Central memory CD8-positive, alpha-beta T cell (primary cell): ENCODE measurements around the gene PPFIBP1.
"Not testable (repeated sequence)": the region's sequence is repeated elsewhere in the genome, so short reads cannot be mapped to it uniquely, and the experiment has no call there.

Experiments
- ATAC-seq: fragments of 150-1000 bp; cut with Tn5 transposase; replicated peaks from 2 replicates; pipeline ENCODE4 v1.10.0; 2022; ENCODE audit warnings: mild to moderate bottlenecking, moderate FRiP score, moderate number of reproducible peaks; ENCODE audit not compliant: poor library complexity, severe bottlenecking; ENCODE audit errors: extremely low read depth
- DNase-seq, 2 donors: peaks; one replicate each; pipeline ENCODE4 v3.0.0; 2021; ENCODE audit warnings: low spot score in 2 of 2
- H3K27ac Mint-ChIP-seq: one replicate; pipeline ENCODE4 v1.8.0; 2022; ENCODE audit warnings: low read depth, mild to moderate bottlenecking, moderate library complexity, mixed read lengths
- H3K27me3 Mint-ChIP-seq: one replicate; pipeline ENCODE4 v1.8.0; 2022; ENCODE audit warnings: mixed read lengths
- H3K36me3 Mint-ChIP-seq: one replicate; pipeline ENCODE4 v1.8.0; 2022; ENCODE audit warnings: mild to moderate bottlenecking, moderate library complexity, mixed read lengths; ENCODE audit not compliant: insufficient read depth
- H3K4me1 Mint-ChIP-seq: one replicate; pipeline ENCODE4 v1.8.0; 2022; ENCODE audit warnings: mixed read lengths
- H3K4me3 Mint-ChIP-seq: one replicate; pipeline ENCODE4 v1.8.0; 2022; ENCODE audit warnings: mild to moderate bottlenecking, moderate library complexity, mixed read lengths
- H3K9me3 Mint-ChIP-seq: one replicate; pipeline ENCODE4 v1.8.0; 2022; ENCODE audit warnings: mixed read lengths

Gene PPFIBP1

DNA sequence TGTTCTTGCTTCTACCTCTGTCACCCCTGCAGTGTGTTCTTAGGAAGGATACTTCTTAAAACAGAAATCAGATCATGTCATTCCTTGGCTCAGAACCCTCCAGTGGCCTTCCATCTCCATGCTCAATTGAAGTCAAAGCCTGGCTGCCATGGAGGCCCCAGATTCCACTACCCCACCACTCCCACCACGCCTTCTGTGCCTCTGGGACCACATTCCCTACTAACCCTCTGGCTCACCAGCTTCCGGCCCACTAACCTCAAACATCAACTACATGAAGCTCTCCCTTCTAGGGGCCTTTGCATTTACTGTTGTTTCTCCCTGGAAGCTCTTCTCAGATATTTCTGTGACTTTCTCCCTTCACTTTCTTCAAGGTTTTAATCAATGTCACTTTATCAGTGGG is 96.1 kb downstream of the PPFIBP1 start:
- Mint-ChIP-seq H3K4me1 (no peaks in the 10 kb centered on the region), H3K4me3 (no peak overlapping the region), H3K9me3 (no peaks in the 10 kb centered on the region), H3K27ac (no peak overlapping the region), H3K36me3 (peaks cover 1% of the 10 kb centered on the region), H3K27me3 (peaks cover 21% of the 10 kb centered on the region)
- ATAC-seq: no peak
- DNase-seq: no peak

DNA sequence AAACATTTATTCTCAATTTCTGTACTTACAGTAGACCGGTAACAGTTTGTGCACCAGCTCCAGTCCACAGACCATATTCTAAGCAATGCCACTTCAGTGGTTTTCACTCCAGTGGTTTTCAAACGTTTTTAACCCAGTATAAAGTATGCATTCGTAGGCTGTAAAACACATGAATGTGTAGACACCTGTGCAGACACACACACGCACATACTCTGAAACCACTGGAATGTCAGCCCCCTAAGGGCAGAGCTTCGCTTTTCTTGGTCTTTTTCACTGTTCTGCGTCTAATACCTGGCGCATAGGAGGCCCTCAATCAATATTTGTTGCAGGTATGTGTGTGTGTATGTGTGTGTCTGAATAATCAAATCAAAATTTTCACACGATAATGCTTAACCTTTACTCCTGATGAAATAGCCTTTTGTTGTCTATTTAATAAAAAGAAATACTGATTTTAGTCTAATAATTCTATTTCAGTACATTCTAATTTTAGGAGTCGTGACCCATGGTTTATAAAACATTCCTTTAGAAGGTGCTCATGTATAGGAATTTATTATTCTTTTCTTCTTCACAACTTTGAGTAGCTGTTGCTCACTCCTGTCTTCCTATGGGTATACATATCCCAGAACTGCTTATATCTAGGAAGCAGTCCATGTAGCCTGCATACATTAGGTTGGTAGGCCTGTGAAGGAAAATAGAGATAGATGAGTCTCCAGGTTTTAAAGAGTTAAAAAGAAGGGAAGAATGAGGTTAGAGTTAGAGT is 98.6 kb downstream of the PPFIBP1 start:
- ATAC-seq (no peak), DNase-seq (no peak)
- H3K4me1 Mint-ChIP-seq: no peaks in the 10 kb centered on the region
- H3K9me3 Mint-ChIP-seq: no peaks in the 10 kb centered on the region
- no peak overlapping the region for H3K4me3 Mint-ChIP-seq
- H3K27ac Mint-ChIP-seq: no peak overlapping the region
- H3K36me3 Mint-ChIP-seq: peaks cover 1% of the 10 kb centered on the region
- H3K27me3 Mint-ChIP-seq: peaks cover 7% of the 10 kb centered on the region

DNA sequence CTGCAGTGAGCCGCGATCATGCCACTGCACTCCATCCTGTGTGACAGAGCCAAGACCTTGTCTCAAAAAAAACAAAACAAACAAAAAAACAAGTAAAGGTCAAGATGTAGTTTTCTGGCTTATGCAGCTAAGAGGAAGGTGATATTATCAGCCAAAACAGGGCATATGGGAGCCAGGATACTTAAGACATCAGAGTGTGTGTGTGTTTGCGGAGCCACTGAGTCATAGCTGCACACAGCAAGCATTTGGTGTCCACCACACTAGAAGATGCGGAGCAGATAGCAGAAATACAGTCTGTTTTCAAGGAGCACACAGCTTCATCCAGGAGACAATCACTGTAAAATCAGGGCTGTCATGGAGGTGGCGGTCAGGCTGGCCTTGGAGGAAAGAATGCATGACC is 99.6 kb downstream of the PPFIBP1 start:
- Mint-ChIP-seq H3K27ac (no peak overlapping the region), H3K9me3 (no peaks in the 10 kb centered on the region), H3K4me1 (no peaks in the 10 kb centered on the region), H3K27me3 (peaks cover 7% of the 10 kb centered on the region), H3K4me3 (no peak overlapping the region), H3K36me3 (peaks cover 1% of the 10 kb centered on the region)
- no peak for DNase-seq
- no peak for ATAC-seq

DNA sequence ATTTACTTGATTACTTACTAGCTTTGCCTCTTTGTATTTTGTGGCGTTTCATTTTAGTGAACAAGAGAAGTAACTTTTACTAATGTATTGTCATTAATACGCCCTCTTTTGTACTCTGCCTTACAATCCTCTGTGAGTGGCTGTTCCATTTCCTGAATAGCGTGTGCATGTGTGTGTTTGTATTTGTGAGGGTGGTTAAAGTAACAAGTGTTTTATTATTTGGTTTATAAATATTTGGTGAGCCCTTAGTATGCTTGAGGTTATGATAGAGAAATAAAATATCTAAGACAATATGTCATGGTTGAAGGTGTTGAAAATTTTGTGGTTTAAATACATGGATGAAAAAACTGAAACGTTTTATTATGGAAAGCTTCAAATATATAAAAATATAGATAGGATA is 100.6 kb downstream of the PPFIBP1 start:
- H3K27me3 Mint-ChIP-seq: peaks cover 7% of the 10 kb centered on the region
- H3K36me3 Mint-ChIP-seq: peaks cover 1% of the 10 kb centered on the region
- no peaks in the 10 kb centered on the region for H3K4me1 Mint-ChIP-seq
- no peak overlapping the region for H3K27ac Mint-ChIP-seq
- no peaks in the 10 kb centered on the region for H3K9me3 Mint-ChIP-seq
- ATAC-seq: no peak
- no peak overlapping the region for H3K4me3 Mint-ChIP-seq
- DNase-seq: no peak

DNA sequence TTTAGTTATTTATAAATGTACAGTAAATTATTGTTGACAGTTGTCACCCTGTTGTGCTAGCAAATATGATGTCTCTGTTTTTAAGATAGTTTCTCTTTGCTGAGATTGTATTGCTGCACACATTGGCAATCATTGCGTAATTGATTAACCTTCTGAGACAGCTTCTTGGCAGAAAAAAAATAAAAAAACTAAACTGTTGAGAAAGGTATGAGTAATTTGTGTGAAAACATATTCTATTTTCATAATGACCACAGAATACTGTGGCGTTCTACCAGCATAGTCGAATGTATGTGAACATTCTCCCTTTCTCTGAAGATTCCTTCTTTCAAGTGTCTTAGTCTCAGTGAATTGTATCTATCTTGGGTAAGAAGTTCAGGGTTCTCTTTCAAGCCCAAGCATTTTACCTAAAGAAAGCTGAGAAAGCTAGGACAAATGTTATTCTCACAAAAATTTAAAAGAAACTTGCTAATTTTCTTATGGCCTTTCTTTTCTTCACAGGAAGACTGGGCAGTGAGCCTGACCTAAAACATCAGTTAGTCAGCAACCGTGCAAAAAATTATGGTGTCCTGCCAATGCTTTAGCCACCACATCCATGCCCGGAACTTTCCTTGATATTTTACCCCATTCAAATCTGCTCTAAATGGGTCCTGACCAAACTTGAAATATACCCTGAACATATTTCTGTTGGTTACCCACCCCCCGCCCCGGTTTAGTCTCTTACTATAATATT is 103.3 kb downstream of the PPFIBP1 start:
- Mint-ChIP-seq H3K4me1 (no peaks in the 10 kb centered on the region), H3K36me3 (peaks cover 3% of the 10 kb centered on the region), H3K4me3 (no peak overlapping the region), H3K9me3 (no peaks in the 10 kb centered on the region), H3K27me3 (peaks cover under 1% of the 10 kb centered on the region), H3K27ac (no peak overlapping the region)
- DNase-seq: no peak
- ATAC-seq: no peak

DNA sequence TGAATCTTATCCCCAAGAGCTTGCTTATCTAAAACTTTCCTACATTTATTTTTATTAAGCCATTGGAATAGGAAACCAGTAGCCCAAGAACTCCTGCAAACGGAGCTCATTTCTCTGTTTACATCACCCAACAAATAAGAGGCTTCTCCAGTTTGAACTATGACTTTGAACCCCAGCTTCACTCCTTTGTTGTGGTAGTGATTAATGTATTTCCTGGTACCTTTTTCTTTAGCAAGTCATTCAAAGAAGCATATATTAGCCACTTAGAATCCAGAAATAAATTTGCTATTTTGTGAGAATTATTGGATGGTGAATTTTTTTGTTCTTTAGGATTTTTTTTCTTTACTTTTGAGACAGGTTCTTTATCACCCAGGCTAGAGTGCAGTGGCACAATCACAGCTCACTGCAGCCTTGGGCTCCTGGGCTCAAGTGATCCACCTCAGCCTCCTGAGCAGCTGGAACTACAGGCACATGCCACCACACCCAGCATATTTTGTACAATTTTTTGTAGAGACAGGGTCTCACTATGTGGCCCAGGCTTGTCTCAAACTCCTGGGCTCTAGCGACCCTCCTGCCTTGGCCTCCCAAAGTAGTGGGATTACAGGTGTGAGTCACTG is 104.0 kb downstream of the PPFIBP1 start:
- not testable (repeated sequence) for H3K4me3 Mint-ChIP-seq, ATAC-seq, H3K9me3 Mint-ChIP-seq, H3K36me3 Mint-ChIP-seq, H3K27me3 Mint-ChIP-seq, H3K27ac Mint-ChIP-seq, DNase-seq, H3K4me1 Mint-ChIP-seq

DNA sequence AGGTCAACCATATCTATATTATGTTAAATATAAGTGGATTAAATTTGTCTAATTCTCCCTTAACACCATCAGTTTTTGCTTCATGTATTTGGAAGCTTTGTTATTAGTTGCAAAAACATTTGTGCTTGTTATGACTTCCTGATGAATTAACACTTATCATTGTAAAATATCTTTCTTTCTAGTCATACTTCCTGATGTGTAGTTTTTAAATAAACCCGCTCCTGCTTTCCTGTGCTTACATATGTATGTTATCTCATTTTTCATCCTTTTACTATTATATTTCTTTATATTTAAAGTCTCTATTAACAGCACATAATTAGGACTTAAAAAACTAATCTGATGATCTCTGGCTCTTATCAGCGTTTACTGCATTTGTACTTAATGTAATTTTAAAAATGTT is 106.2 kb downstream of the PPFIBP1 start:
- not testable (repeated sequence) for H3K9me3 Mint-ChIP-seq, H3K4me3 Mint-ChIP-seq, DNase-seq, H3K27ac Mint-ChIP-seq, H3K36me3 Mint-ChIP-seq, H3K27me3 Mint-ChIP-seq, ATAC-seq, H3K4me1 Mint-ChIP-seq

DNA sequence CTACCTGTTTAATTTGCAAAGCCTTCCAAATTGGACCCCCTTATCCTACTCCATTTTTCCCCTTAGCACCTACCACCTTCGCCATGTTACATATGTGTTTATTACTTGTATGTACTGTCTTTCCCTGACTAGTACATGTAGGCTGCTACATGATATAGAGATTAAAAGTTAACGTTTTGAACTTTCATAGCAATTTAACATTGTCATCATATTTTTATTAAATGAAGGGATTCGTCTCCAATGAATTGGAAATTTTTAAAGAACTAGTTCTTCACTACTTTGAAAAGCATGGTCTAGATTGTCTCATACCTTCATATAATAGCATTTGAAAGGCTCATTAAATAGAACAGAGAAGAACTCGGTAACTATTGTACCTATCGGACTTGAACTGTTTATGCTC is 107.4 kb downstream of the PPFIBP1 start:
- DNase-seq: no peak
- no peaks in the 10 kb centered on the region for H3K9me3 Mint-ChIP-seq
- H3K4me1 Mint-ChIP-seq: no peaks in the 10 kb centered on the region
- no peak for ATAC-seq
- peaks cover 10% of the 10 kb centered on the region for H3K27me3 Mint-ChIP-seq
- H3K36me3 Mint-ChIP-seq: peaks cover 2% of the 10 kb centered on the region
- H3K4me3 Mint-ChIP-seq: no peak overlapping the region
- H3K27ac Mint-ChIP-seq: no peak overlapping the region

DNA sequence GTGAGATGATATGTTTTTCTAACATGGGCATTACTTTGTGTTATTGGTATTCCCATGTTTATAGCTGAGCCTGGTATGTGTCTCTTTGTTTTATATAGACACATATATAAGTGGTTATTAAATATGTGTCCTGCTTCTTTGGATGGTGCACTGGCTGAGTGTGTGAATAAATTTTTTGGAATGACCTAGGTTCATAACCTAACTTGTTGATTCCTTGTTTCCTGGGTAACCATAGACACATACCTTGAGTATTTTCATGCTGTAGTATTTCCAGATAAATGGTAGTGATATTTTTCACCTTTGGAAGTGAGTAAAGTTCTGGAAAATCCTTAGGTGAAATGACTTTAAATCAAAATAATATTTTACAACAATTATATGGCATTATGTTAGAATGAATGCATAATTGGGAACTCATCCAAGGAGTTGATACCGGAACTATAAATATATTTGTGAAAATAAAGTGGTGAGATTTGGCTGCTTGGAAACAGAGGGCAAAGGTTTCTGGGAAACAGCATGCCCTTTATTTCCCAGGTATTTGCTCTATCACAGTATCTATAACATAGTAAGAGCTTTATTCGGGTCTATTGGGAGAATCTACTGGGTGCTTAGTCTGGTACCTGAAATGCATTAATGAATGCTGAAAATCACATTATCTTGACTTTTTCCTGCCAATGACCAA is 107.9 kb downstream of the PPFIBP1 start:
- Mint-ChIP-seq H3K4me1 (no peaks in the 10 kb centered on the region), H3K27me3 (peaks cover 10% of the 10 kb centered on the region), H3K27ac (no peak overlapping the region), H3K36me3 (peaks cover 2% of the 10 kb centered on the region), H3K9me3 (no peaks in the 10 kb centered on the region), H3K4me3 (no peak overlapping the region)
- DNase-seq (no peak), ATAC-seq (no peak)

DNA sequence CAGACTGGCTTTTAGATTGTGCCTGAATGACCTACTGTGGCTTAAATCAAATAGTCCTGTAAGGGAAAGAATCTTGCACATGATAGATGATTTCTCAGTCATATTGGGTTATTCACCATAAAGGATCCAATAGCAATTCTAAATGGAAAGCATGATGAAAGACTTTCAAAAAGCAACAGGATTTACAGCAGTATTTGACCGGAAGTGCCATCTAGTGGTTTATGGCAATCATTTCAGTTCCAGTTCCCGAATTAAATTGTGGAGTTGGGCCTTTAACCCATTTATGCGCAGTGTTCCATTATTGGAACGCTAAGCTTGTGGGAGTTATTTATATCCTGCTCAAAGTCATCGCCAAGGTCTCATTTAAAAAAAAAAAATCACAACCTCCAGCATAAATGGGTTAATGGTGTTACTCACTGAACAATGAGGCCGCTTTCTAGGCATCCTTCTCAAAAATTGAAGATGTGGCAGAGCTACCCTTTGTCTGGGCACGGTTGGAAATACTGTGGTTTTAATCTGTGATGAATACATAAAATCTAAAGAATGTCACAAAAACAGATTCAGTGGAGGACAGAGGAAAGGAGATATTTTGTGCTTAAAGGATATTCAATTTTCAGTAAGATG is 111.5 kb downstream of the PPFIBP1 start:
- Mint-ChIP-seq H3K4me1 (peaks cover 6% of the 10 kb centered on the region), H3K27ac (no peak overlapping the region), H3K9me3 (no peaks in the 10 kb centered on the region), H3K4me3 (no peak overlapping the region), H3K27me3 (peaks cover 10% of the 10 kb centered on the region), H3K36me3 (no peaks in the 10 kb centered on the region)
- ATAC-seq (no peak), DNase-seq (no peak)

DNA sequence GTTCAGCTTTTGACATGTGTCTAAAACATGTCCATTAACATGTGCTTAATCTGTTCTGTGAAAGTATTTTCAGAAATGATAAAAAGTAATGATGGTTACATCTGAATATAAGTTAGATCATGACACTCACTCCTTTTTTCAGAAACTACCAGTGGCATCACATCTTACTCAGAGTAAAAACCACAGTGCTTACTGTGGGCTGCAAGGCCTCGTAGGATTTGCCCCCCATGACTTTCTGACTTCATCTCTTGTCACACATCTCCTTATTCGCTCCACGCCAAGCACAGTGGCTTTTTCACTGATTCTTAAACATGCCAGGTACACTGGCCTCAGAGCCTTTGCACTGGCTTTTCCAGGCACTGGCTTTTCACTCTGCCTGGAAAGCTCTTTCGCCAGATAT is 112.6 kb downstream of the PPFIBP1 start:
- not testable (repeated sequence) for H3K27me3 Mint-ChIP-seq

DNA sequence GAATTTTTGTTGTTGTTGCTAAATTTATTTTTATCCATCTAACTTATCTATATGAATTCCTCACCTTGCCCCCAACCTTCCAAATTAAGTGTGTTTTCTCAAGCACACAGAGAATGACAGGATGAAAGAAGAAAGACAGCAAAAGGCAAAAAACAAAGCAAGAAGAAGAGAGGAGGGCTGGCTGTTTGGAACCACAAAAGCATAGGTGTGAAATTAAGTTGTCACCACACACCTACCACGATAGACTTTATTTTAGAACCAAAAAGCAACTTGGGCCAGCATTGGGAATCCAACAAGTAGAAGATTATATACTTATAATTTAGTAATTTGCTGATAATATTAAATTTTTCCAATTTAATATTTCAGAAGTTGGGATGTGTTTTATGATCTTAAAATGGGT is 113.5 kb downstream of the PPFIBP1 start:
- Mint-ChIP-seq H3K36me3 (no peaks in the 10 kb centered on the region), H3K4me3 (no peak overlapping the region), H3K27ac (no peak overlapping the region), H3K4me1 (peaks cover 6% of the 10 kb centered on the region), H3K9me3 (no peaks in the 10 kb centered on the region), H3K27me3 (peaks cover 7% of the 10 kb centered on the region)
- DNase-seq (no peak), ATAC-seq (no peak)

More for the DNA sequence above, 112.6 kb downstream of the PPFIBP1 start:
- H3K4me3 Mint-ChIP-seq, H3K27ac Mint-ChIP-seq, H3K9me3 Mint-ChIP-seq, H3K36me3 Mint-ChIP-seq, ATAC-seq, H3K4me1 Mint-ChIP-seq, DNase-seq: not testable (repeated sequence)
